Nephron (organoid): ENCODE measurements around the gene KIAA1614.

Experiments
- H3K27ac Mint-ChIP-seq, 3 experiments: 2 replicates each; pipeline ENCODE4 v1.8.0; 2020; ENCODE audit warnings: mixed read lengths in 3 of 3, mild to moderate bottlenecking in 2 of 3, moderate library complexity in 1 of 3
- H3K27me3 Mint-ChIP-seq: 2 replicates; pipeline ENCODE4 v1.8.0; 2021; ENCODE audit warnings: low read depth, mild to moderate bottlenecking, moderate library complexity, mixed read lengths
- H3K36me3 Mint-ChIP-seq: 2 replicates; pipeline ENCODE4 v1.8.0; 2020; ENCODE audit warnings: low read depth, mixed read lengths
- H3K4me1 Mint-ChIP-seq: 2 replicates; pipeline ENCODE4 v1.8.0; 2020; ENCODE audit warnings: mixed read lengths
- H3K4me3 Mint-ChIP-seq, 3 experiments: 2 replicates each; pipeline ENCODE4 v1.8.0; 2020; ENCODE audit warnings: mild to moderate bottlenecking in 3 of 3, mixed read lengths in 3 of 3, moderate library complexity in 2 of 3
- H3K9me3 Mint-ChIP-seq: 2 replicates; pipeline ENCODE4 v1.8.0; 2020; ENCODE audit warnings: mixed read lengths
- CTCF ChIP-seq, 3 experiments: fragments of 200-600 bp; sonication (generic); IDR thresholded peaks; one replicate each; pipeline ENCODE4 v1.5.0; 2021; ENCODE audit warnings: antibody characterized with exemption in 3 of 3; ENCODE audit not compliant: unreplicated experiment in 3 of 3

KIAA1614 gene

GRCh38 chr1:180909462-180909976 lies 3.2 kb upstream of the KIAA1614 start:
- peak overlapping the region; percentile 49 to 79 (median 55) for H3K27ac Mint-ChIP-seq
- no peak for TF ChIP-seq CTCF (IDR thresholded peaks at IDR 0.05; ENCODE audit: unreplicated experiment in 3 of 3)
- peaks cover 5% of the 10 kb centered on the region for H3K27me3 Mint-ChIP-seq
- H3K4me3 Mint-ChIP-seq, result peak overlapping the region; percentile 42 to 76 (median 49)
- no peaks in the 10 kb centered on the region for H3K36me3 Mint-ChIP-seq
- H3K9me3 Mint-ChIP-seq, result no peaks in the 10 kb centered on the region
- H3K4me1 Mint-ChIP-seq, result peaks cover 29% of the 10 kb centered on the region

DNA sequence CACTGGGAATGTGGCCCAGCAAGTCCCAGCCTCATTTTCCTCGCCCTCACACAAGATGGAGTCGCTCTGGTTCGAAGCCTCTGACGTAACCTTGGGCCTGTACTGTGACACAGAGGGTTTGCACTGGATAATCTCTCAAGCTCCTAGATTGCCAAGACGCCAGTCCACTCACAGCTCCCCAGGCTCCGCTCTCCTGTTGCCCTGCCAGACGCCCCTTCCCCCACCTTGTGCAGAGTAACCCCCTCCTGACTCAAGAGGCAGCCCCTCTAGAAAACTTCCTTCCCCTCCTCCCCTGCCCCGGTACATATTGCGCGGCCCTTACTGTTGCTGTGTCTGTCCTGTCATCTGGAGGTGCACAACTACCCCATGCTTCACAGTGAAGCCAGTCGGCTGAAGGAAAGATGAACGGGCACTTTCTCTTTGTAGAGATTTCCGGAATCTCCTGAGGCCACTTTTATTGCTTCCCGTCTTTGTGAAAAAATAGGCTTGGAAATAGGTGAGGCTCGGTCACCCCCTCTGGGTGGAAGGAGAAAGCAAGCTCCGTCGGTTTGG lies 981 bp upstream of the KIAA1614 start:
- H3K36me3 Mint-ChIP-seq, result no peaks in the 10 kb centered on the region
- H3K9me3 Mint-ChIP-seq, result no peaks in the 10 kb centered on the region
- peaks cover 29% of the 10 kb centered on the region for H3K4me1 Mint-ChIP-seq
- peaks cover 5% of the 10 kb centered on the region for H3K27me3 Mint-ChIP-seq
- H3K4me3 Mint-ChIP-seq, result peak overlapping the region; percentile 80 to 87 (median 81)
- H3K27ac Mint-ChIP-seq, result peak overlapping the region; percentile 85 to 96 (median 89)
- TF ChIP-seq CTCF (IDR thresholded peaks at IDR 0.05; ENCODE audit: unreplicated experiment in 3 of 3), result no peak

GRCh38 chr1:180912211-180912800 lies 391 bp upstream of the KIAA1614 start:
- Mint-ChIP-seq H3K9me3 (no peaks in the 10 kb centered on the region), H3K27ac (peak overlapping the region; percentile 85 to 96 (median 89)), H3K36me3 (no peaks in the 10 kb centered on the region), H3K4me3 (peak overlapping the region; percentile 80 to 87 (median 81)), H3K27me3 (peaks cover 9% of the 10 kb centered on the region), H3K4me1 (peaks cover 30% of the 10 kb centered on the region)
- no peak for TF ChIP-seq CTCF (IDR thresholded peaks at IDR 0.05; ENCODE audit: unreplicated experiment in 3 of 3)

- Mint-ChIP-seq H3K9me3 (no peaks in the 10 kb centered on the region), H3K27me3 (peaks cover 11% of the 10 kb centered on the region), H3K36me3 (peaks cover 8% of the 10 kb centered on the region), H3K4me3 (peak overlapping the region in 2 of 3 experiments; percentile 10 to 50), H3K4me1 (peaks cover 31% of the 10 kb centered on the region), H3K27ac (no peak overlapping the region)
- TF ChIP-seq CTCF (IDR thresholded peaks at IDR 0.05; ENCODE audit: unreplicated experiment in 3 of 3), result no peak
Measured at GRCh38 chr1:180915426-180915965, 2.8 kb downstream of the KIAA1614 start.

DNA sequence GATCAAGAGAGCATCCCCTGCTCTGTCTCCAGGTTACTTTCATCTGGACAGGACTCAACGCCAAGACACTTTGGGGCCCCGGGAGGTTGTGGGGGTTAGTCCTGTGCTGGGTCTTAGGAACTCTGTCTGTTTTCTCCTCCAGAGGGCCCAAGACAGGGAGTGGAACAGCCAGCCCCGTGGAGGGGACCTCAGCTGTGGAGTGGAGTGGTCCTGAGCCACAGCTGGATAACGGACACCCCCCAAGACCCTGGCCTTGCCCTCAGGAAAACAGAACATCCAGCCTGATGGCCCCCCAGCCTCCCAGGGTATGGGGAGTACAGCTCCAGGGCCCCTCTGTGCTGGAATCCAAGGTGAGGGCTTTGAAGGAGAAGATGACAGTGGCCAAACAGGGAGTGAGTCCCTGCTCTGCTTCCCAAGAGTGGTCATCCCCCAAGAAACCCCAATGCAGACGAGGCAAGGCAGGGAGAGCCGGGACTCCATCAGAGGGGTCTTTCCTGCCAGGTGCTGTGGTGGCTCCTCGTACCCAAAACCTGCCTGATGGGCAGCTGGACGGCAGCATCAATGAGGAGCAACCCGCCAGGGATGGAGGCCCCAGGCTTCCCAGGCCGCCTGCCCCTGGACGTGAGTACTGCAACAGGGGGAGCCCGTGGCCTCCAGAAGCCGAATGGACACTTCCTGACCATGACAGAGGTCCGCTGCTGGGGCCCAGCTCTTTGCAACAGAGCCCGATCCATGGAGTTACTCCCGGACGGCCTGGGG lies 3.5 kb downstream of the KIAA1614 start:
- Mint-ChIP-seq H3K27ac (no peak overlapping the region), H3K9me3 (no peaks in the 10 kb centered on the region), H3K4me1 (peaks cover 30% of the 10 kb centered on the region), H3K36me3 (peaks cover 8% of the 10 kb centered on the region), H3K4me3 (no peak overlapping the region), H3K27me3 (peaks cover 11% of the 10 kb centered on the region)
- no peak for TF ChIP-seq CTCF (IDR thresholded peaks at IDR 0.05; ENCODE audit: unreplicated experiment in 3 of 3)
